Transverse colon (tissue), 4 donors: ENCODE results near the gene MYH16. TPM values are rescaled to one million over a fixed set of nuclear protein-coding genes. Genes with fewer than 3 reads are reported as not detected.

Experiments used
- DNase-seq: peaks from one replicate; pipeline ENCODE4 v3.0.0-alpha.2; 2019
- H3K27ac ChIP-seq, 4 donors: fragments of 200-600 bp; sonication (generic); 2 replicates each; pipeline ENCODE4 v1.5.1; 2016 to 2018; ENCODE audit warnings: inconsistent platforms in 4 of 4
- H3K27me3 ChIP-seq: fragments of 200-600 bp; sonication (generic); 2 replicates; pipeline ENCODE4 v1.5.1; 2017; ENCODE audit warnings: inconsistent platforms
- H3K36me3 ChIP-seq, 4 donors: fragments of 200-600 bp; sonication (generic); 2 replicates each; pipeline ENCODE4 v1.5.1; 2017 to 2019; ENCODE audit warnings: inconsistent platforms in 4 of 4
- H3K4me1 ChIP-seq, 4 donors: fragments of 200-600 bp; sonication (generic); 2 replicates each; pipeline ENCODE4 v1.5.1; 2017 to 2020; ENCODE audit warnings: inconsistent platforms in 4 of 4
- H3K4me3 ChIP-seq, 4 donors: fragments of 200-600 bp; sonication (generic); 1 replicate in 1 of 4; 2 replicates in 3 of 4; pipeline versions ENCODE4 v1.5.1 to v1.6.1; 2017 to 2019; ENCODE audit warnings: inconsistent platforms in 4 of 4
- H3K9me3 ChIP-seq, 2 donors: fragments of 200-600 bp; sonication (generic); 2 replicates each; pipeline ENCODE4 v1.5.1; 2017 to 2019; ENCODE audit warnings: inconsistent platforms in 2 of 2
- EP300 ChIP-seq: sonication (generic); formaldehyde crosslinking; IDR thresholded peaks from one replicate; pipeline ENCODE4 v1.6.1; 2017; ENCODE audit warnings: antibody characterized with exemption, low read depth
- POLR2A ChIP-seq: fragments of 450-650 bp; IDR thresholded peaks from one replicate; pipeline ENCODE4 v1.6.1; 2016; ENCODE audit warnings: antibody characterized with exemption, mild to moderate bottlenecking, moderate library complexity
- POLR2AphosphoS5 ChIP-seq, 3 donors: sonication (generic); formaldehyde crosslinking; IDR thresholded peaks; one replicate each; pipeline ENCODE4 v1.6.1; 2016; ENCODE audit warnings: antibody characterized with exemption in 3 of 3
- WGBS, 2 donors: methylation state at CpG; one replicate each; pipeline ENCODE4 v1.1.5; 2018; ENCODE audit warnings: low coverage in 1 of 2; 5-methylcytosine and 5-hydroxymethylcytosine counted together
- in situ Hi-C, 4 donors: fragments of 200-750 bp; cut with MboI; loops; one replicate each; pipeline versions ENCODE4 v1.15.0 to v1.15.1; 2017; ENCODE audit warnings: low sequenced_read_pairs in 3 of 4, low pct_ligation_motif_present in 1 of 4, low pct_unique_long_range_greater_than_20kb in 1 of 4
- intact Hi-C: fragments of 100-400 bp; cut with DNase I; formaldehyde crosslinking; loops from one replicate; pipeline ENCODE4 v1.15.1; 2023; ENCODE audit warnings: low total_unique reads
- total RNA-seq, 4 donors: library from RNA; depleted of rRNA; stranded (reverse); fragments of >200 nt; gene quantifications; one replicate each; pipeline ENCODE4 v1.1.0, GENCODE V29; 2016
- TF ChIP-seq, protein P1 (sequence below), 5 experiments: fragments of 200-600 bp in 3 of 5; fragments of 450-650 bp in 2 of 5; sonication (generic) in 3 of 5; IDR thresholded peaks; 1 replicate in 2 of 5; 2 replicates in 3 of 5; pipeline ENCODE4 v1.5.1; 2016 to 2017; ENCODE audit warnings: antibody characterized with exemption in 5 of 5, inconsistent platforms in 3 of 5, mild to moderate bottlenecking in 2 of 5, moderate library complexity in 1 of 5

MYH16 gene
- total RNA-seq, 4 donors from 2014 or later = not detected

DNA sequence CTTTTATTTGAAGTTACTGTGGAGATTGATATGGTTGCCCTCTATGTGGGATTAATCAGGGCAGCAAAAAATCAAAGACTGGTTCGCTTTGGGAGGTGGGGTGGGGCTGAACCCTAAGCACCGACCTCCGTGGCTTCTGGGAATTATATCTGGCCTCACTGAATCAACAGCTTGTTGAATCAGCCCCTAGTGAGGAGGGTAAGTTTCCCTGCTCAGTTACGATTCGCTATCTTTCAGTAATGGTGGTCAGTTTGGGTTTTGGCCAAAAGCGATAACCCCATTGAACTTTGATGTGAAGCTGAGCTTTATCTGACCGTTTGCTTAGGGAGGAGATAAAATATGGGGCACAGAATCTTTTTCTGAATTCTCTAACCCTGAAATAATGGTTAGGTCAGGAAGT is 36.5 kb downstream of the MYH16 start:
- TF ChIP-seq EP300 (no peak), POLR2AphosphoS5 (IDR thresholded peaks at IDR 0.05) (no peak)
- H3K9me3 ChIP-seq = no peaks in the 10 kb centered on the region
- H3K4me3 ChIP-seq = no peak overlapping the region
- intact Hi-C loops = no loop called here
- H3K36me3 ChIP-seq = no peaks in the 10 kb centered on the region
- H3K27me3 ChIP-seq = no peaks in the 10 kb centered on the region
- H3K27ac ChIP-seq = no peak overlapping the region
- DNase-seq = no peak
- 91 to 100% methylated on average over 4 to 7 of the region's 7 CpGs for WGBS, 2 donors
- in situ Hi-C loops = loop anchor here in 1 of 4 donors (25.0 kb wide), 1 partner anchor 147 kb away; no protein-coding TSS in a partner anchor
- peaks cover 0 to 4% (median 0%) of the 10 kb centered on the region in 4 donors for H3K4me1 ChIP-seq

DNA sequence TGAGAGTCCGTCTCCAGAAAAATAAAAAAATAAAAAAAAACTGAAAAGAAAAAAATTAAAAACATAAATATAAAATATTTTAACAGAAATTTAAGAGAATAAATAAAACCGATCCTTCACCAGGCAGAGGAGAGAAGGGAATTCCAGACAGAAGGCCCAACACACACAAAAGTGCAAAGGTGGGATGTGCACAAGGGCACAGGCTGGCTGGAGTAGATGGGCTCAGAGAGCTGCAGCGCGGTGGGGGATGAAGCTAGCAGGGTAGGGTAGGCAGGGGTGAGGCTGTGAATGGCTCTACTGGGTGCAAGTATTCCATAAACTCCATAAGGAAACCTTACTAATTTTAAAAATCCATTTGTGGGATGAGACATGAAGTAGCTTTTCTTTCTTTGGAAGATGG is 37.4 kb downstream of the MYH16 start:
- intact Hi-C loops (no loop called here), in situ Hi-C loops (loop anchor here (5.0 to 25.0 kb wide), 4 partner anchors 148 to 275 kb away; no protein-coding TSS in a partner anchor)
- Histone ChIP-seq H3K4me1 (peaks cover 0 to 4% (median 0%) of the 10 kb centered on the region in 4 donors), H3K9me3 (no peaks in the 10 kb centered on the region), H3K27ac (no peak overlapping the region), H3K27me3 (no peaks in the 10 kb centered on the region), H3K36me3 (no peaks in the 10 kb centered on the region), H3K4me3 (no peak overlapping the region)
- 83 to 90% methylated on average over 4 of the region's 4 CpGs for WGBS, 2 donors
- no peak for DNase-seq
- TF ChIP-seq, protein P1, sequence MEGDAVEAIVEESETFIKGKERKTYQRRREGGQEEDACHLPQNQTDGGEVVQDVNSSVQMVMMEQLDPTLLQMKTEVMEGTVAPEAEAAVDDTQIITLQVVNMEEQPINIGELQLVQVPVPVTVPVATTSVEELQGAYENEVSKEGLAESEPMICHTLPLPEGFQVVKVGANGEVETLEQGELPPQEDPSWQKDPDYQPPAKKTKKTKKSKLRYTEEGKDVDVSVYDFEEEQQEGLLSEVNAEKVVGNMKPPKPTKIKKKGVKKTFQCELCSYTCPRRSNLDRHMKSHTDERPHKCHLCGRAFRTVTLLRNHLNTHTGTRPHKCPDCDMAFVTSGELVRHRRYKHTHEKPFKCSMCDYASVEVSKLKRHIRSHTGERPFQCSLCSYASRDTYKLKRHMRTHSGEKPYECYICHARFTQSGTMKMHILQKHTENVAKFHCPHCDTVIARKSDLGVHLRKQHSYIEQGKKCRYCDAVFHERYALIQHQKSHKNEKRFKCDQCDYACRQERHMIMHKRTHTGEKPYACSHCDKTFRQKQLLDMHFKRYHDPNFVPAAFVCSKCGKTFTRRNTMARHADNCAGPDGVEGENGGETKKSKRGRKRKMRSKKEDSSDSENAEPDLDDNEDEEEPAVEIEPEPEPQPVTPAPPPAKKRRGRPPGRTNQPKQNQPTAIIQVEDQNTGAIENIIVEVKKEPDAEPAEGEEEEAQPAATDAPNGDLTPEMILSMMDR (IDR thresholded peaks at IDR 0.05) = no peak
- no peak for TF ChIP-seq POLR2AphosphoS5 (IDR thresholded peaks at IDR 0.05)
- TF ChIP-seq POLR2A = no peak
- no peak for TF ChIP-seq EP300

DNA sequence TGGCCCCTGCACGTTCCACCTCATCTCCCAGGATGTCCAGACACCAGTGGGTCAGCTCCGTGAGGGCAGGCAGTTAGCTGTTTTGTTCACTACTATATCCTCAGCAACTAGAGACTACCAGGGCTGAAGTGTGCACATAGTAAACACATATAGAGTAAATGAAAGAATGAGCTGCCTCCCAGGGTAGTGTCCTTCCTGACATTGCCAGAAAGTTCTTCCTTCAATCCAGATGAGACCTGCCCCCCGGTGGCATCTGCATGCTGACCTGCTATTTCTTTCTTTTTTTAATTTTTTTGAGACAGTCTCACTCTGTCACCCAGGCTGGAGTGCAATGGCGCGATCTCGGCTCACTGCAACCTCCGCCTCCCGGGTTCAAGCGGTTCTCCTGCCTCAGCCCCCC is 39.1 kb downstream of the MYH16 start:
- no peaks in the 10 kb centered on the region for H3K27me3 ChIP-seq
- TF ChIP-seq POLR2A (no peak), POLR2AphosphoS5 (IDR thresholded peaks at IDR 0.05) (no peak), EP300 (no peak)
- TF ChIP-seq, protein P1 (IDR thresholded peaks at IDR 0.05) = no peak
- intact Hi-C loops (loop anchor here (2.0 kb wide), 1 partner anchor 271 kb away; no protein-coding TSS in a partner anchor), in situ Hi-C loops (loop anchor here (5.0 to 25.0 kb wide), 4 partner anchors 149 to 277 kb away; no protein-coding TSS in a partner anchor)
- no peak overlapping the region for H3K4me3 ChIP-seq
- H3K4me1 ChIP-seq = peaks cover 0 to 4% (median 0%) of the 10 kb centered on the region in 4 donors
- no peak for DNase-seq
- H3K36me3 ChIP-seq = no peaks in the 10 kb centered on the region
- WGBS, 2 donors = 84 to 87% methylated on average over 5 to 9 of the region's 9 CpGs
- H3K9me3 ChIP-seq = no peaks in the 10 kb centered on the region
- no peak overlapping the region for H3K27ac ChIP-seq

GRCh38 chr7:99312316-99313203 is 39.9 kb downstream of the MYH16 start:
- in situ Hi-C loops = loop anchor here (5.0 to 25.0 kb wide), 4 partner anchors 150 to 278 kb away; no protein-coding TSS in a partner anchor
- no peaks in the 10 kb centered on the region for H3K36me3 ChIP-seq
- intact Hi-C loops = loop anchor here (2.0 kb wide), 1 partner anchor 272 kb away; no protein-coding TSS in a partner anchor
- no peak overlapping the region for H3K27ac ChIP-seq
- 10 to 41% methylated on average over 2 to 16 of the region's 16 CpGs for WGBS, 2 donors
- no peaks in the 10 kb centered on the region for H3K27me3 ChIP-seq
- no peaks in the 10 kb centered on the region for H3K9me3 ChIP-seq
- no peak for TF ChIP-seq POLR2A
- TF ChIP-seq, protein P1 (IDR thresholded peaks at IDR 0.05) = peak; percentile 90 to 96 (median 91)
- no peak for TF ChIP-seq POLR2AphosphoS5 (IDR thresholded peaks at IDR 0.05)
- no peak for TF ChIP-seq EP300
- peak; percentile 80 for DNase-seq
- H3K4me3 ChIP-seq = no peak overlapping the region
- peaks cover 0 to 4% (median 0%) of the 10 kb centered on the region in 4 donors for H3K4me1 ChIP-seq
